Head of caudate nucleus (tissue), 42 donors: Measurements from ENCODE around the gene OR4D1.

ENCODE experiments used
- DNase-seq, 42 donors: peaks; one replicate each; pipeline versions ENCODE4 v3.0.0 to v3.0.0-alpha.2; 2020 to 2021; ENCODE audit warnings: mixed read lengths in 7 of 42
- intact Hi-C: fragments of 100-400 bp; cut with DNase I; formaldehyde crosslinking; loops from one replicate; pipeline ENCODE4 v1.15.0; 2022

OR4D1 gene

DNA sequence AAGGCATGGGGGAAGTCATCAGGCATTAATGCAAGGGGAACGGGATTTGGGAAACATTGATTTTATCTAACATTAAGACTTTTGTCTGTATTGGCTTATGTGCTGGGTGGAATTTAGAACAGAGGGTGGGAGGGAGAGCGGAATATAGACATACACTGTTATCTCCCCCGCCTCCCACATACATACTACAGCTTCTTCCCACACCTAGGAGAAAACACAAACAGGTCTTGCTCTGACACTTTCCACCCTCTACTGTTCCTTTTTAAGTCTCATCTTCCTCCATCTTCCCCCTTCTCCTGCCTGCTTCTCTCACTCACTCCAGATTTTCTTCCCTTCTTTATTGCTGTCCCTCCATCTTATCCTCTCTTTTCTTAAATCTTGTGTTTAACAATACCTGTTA, 425 bp downstream of the OR4D1 start:
- DNase-seq, result peak in 4 of 42 donors; percentile 7 to 40 (median 20)
- intact Hi-C loops, result no loop called here

GRCh38 chr17:58150394-58150793, 2.2 kb downstream of the OR4D1 start:
- DNase-seq, result no peak
- intact Hi-C loops, result no loop called here

DNA sequence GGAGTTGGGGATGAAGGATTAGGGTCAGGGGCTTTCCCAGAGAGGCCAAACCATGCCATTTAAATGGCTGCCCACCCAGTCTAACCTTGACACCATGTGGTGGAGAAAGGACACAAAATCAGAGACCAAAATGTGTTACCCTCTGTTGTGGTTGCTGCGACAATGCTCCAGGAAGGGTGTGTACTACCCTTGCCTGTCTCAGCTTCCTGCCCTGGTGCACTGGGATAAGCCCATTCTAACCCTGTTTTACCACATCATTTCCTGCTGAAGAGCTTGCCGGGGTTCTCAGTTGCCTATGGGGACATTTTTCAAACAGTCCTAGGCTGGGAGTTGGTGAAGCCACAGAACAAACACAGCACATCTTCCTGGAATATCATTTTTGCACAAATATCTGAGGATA, 4.9 kb downstream of the OR4D1 start:
- intact Hi-C loops, result no loop called here
- DNase-seq, result no peak

DNA sequence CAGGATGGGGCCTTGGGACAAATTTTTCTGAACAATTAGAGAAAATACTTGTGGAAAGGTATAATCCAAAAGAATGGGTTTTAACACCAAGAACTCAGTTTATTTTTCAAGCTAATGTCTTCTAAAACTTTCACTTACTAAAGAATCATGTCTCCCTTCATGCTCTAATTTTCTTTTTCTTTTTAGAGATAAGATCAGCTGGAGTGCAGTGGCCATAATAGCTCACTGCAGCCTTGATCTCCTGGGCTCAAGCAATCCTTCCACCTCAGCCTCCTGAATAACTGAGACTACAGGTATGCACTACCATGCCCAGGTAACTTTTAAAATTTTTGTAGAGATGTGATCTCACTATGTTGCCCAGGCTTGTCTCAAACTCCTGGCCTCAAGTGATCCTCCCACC, 5.5 kb downstream of the OR4D1 start:
- DNase-seq, result no peak
- intact Hi-C loops, result no loop called here

DNA sequence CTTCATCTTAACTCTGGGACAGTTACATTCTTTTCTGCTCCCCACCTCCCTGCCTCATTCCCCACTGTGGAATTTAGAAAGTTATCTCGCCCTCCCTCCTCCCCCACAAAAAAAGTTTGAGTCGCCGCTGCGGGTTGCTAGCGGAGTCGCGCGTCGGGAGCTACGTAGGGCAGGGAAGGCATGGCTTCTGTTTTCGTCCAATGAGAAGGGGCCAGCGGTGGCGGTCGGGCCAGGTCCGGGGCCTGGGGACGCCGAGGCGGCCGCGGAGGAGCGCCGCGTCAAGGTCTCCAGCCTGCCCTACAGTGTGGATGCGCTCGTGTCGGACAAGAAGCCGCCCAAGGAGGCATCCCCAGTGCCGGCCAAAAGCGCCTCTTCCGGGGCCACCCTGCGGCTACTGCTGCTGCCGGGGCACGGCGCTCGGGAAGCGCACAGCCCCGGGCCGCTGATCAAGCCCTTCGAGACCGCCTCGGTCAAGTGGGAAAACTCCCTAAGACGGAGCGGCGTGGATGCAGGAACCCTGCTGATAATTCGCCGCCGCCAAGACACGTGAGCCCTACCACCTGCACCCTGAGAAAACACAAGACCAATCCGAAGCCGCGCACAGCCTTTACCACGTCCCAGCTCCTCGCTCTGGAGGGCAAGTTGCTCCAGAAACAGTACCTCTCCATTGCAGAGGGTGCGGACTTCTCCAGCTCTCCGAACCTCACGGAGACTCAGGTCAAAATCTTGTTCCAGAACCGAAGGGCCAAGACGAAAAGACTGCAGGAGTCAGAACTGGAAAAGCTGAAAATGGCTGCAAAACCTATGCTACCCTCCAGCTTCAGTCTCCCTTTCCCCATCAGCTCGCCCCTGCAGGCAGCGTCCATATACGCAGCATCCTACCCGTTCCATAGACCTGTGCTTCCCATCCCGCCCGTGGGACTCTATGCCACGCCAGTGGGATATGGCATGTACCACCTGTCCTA, 8.9 kb downstream of the OR4D1 start:
- intact Hi-C loops, result no loop called here

DNA sequence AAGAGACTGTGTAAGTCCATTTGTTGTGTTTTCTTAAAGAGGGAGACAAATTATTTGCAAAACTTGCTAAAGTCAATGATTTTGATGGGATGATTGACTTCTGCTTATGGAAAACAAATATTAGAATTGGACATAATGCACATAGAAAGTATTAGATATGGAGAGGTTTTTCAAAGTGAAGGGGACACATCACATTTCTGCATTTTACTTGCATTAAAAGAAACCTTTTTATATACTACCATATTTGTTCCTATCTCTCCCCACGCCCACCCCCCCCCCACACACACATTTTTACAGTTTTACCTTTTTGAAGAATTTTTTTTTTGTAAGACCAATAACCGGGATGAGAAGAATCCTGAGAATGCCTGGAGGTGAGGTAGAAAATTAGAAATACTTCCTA, 10.0 kb downstream of the OR4D1 start:
- DNase-seq, result no peak
- intact Hi-C loops, result no loop called here

More for the DNA sequence above, 8.9 kb downstream of the OR4D1 start:
- peak; percentile 14 to 84 (median 61) for DNase-seq

GRCh38 chr17:58161566-58161965, 13.4 kb downstream of the OR4D1 start:
- intact Hi-C loops, result no loop called here
- DNase-seq, result no peak

GRCh38 chr17:58165981-58166380, 17.8 kb downstream of the OR4D1 start:
- DNase-seq, result no peak
- intact Hi-C loops, result no loop called here

DNA sequence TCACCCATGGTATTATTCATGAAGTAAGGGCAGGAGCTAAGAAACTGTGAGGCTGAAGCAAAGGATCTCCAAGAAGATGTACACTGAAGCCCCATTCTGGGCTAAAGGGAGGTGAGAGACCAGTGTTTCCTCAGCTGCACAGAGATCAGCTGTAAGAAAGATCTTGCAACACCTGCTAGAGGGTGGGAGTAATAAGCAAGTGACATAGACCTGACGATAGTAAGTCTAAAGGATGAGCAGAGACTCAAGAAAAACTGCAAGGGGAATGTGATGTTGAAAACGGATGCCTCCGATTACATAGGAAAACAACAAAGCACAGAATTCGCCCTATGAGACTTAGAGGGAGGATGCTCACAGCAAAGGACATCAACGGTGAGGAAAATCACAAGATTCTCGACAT, 18.5 kb downstream of the OR4D1 start, which contains the start of gene OR4D2:
TSS of gene OR4D2 (plus strand) at position 301 of the 400 bp plus-strand sequence. CDS start 2,674 bp downstream, outside the sequence.
- intact Hi-C loops, result no loop called here
- DNase-seq, result no peak

GRCh38 chr17:58170622-58171021, 22.4 kb downstream of the OR4D1 start:
- no peak for DNase-seq
- intact Hi-C loops, result no loop called here

DNA sequence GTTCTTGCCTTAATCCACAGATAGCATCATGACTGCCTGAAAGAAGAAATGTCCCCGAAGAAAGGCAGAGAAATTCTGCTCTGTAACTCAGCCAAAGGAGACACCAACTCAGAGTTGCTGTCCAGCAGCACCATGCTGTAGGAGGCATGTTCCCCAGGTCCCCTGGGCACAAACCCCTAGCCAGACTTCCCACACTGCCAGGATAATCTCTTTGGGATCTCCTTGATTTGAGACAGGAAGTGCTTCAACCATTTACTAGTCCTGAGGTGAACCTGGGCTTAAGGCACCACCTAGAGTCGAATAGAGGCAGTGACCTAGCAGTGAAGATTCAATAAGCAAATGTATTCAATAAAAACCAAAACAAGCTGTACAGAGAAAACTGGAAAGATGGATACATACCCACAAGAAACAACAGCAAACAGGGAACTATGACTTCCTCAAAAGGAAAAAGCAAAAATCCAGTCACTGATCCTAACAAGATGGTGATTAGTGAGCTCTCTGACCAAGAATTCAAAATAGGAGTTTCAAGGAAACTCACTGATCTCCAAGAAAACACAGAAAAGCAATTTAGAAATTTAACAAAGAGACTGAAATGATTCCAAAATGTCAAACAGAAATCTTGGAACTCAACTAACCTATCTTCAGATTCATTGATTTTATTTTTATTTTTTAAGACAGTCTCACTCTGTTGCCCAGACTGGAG, 24.3 kb downstream of the OR4D1 start:
- peak in 13 of 42 donors; percentile 12 to 53 (median 27) for DNase-seq
- intact Hi-C loops, result no loop called here

DNA sequence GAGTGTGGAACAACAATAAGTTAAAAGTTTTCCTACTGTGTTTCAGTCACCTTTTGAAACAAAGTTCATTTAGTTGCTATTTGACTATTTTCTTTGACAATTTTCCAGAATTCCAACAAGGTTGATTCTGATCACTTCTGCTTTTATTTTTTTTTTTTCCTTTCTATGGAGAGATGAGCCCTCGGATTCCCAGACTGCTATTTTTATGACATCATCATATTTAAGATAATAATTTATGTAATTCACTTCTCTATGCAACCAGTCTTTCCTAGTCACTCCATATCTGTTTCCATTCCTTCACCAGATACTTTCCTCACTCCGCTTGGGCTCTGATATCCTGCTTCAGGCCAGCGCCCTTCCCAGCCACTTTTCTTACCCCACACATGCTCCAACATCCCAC, 26.7 kb downstream of the OR4D1 start:
- intact Hi-C loops, result no loop called here

GRCh38 chr17:58176200-58176599, 28.0 kb downstream of the OR4D1 start:
- no peak for DNase-seq
- intact Hi-C loops, result no loop called here

More for the DNA sequence above, 26.7 kb downstream of the OR4D1 start:
- DNase-seq, result no peak

GRCh38 chr17:58181796-58182195, 33.6 kb downstream of the OR4D1 start:
- DNase-seq, result peak in 1 of 42 donors; percentile 22
- intact Hi-C loops, result no loop called here

GRCh38 chr17:58183514-58183913, 35.3 kb downstream of the OR4D1 start:
- intact Hi-C loops, result no loop called here
- DNase-seq, result peak in 1 of 42 donors; percentile 22

DNA sequence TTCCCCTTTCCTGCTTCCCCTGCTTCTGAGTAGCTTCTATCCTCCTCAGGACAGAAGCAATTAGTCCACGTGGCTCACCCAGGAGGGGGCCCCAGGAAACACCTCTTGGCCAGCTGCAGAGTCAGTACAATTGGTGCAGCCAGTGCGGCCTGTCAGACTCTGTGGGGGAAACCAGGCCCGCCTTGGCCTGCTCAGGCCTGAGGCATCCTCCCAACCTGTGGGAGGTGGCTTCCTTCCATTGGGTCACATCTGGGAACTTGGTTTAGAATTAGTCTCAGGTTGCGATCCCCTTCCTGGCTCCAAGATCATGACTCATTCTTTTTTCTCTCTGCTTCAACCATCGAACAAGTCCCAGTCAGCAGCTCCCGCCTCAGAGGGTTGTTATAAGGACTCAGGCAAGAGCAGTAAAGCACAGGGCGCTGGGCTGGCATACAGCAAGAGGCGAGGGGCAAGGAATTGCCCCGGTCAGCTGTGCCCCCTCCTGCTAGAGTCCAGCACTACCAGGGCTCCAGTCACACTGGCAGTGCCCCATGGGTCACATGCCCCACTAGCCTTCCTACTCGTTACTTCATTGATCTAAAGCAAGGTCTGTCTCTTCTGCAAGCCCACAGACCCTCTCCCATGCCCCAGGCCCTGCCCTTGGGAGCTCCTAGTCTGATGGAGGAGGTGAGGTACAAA, 36.3 kb downstream of the OR4D1 start:
- intact Hi-C loops, result no loop called here
- peak in 1 of 42 donors; percentile 12 for DNase-seq

DNA sequence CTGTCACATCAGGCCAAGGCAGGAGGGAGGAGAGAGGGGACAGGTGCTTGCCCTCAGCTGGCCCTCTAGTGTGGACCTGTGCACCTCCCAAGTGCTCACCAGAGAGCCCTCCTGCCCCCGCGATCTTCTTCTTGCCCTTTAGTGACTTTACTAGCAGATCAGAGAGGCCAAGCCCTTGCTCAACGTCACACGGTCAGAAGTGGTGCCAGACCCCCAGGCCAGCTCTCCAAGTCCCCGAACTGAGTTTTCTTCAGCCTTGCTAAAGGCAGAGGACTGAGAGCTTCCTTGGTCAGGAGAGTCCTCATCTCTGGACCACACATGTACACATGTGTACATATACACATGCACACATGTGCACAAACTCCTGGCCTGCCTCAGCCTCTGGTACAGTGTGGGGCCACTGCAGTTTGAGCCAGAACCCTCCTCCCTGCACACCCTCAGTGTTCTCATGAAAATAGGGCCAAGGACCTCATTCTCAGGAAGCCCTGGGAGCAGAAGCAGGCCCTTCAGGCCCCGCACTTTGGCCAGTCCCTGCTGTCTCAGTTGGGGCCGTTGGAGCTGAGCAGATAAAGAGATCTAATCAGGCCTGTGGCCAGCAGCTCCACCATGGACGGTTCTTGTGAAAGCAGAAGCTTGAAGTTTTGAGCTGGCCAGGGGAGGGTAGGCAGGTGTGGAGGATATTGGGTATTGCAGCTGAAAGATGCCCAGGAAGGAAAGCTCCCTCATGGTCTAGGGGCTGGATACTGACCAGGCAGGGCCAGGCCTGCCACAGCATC, 37.0 kb downstream of the OR4D1 start:
- peak in 1 of 42 donors; percentile 18 for DNase-seq
- intact Hi-C loops, result no loop called here

GRCh38 chr17:58186591-58186990, 38.4 kb downstream of the OR4D1 start:
- intact Hi-C loops, result no loop called here
- DNase-seq, result no peak

DNA sequence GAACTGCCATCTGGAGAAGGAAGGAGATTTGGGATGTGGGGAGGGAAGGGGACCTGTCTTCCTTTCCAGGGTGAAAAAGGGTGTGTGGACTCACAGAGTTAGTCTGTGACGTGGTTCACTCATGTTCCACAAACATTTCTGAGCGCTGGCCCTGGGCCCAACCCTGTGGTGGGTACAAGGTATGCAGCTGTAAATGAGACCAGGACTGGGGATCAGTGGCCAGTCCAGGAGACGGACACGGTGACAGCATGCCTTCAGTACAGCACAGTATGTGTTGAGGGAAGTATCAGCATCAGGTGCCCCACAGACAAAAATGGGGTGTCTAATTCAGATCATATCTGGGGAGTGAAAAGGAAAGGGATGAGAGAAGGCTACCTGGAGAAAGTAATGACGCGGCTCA, 38.9 kb downstream of the OR4D1 start:
- no peak for DNase-seq
- intact Hi-C loops, result no loop called here
